GM12875 (cell line): Measurements from ENCODE around the gene FPR1.

Experiments used
- H3K4me3 ChIP-seq: one replicate; pipeline ENCODE4 v1.5.1; 2011; ENCODE audit warnings: low read depth, low read length, control low read depth
- CTCF ChIP-seq: IDR thresholded peaks from 2 replicates; pipeline ENCODE4 v1.5.1; 2011; ENCODE audit warnings: low read depth, mild to moderate bottlenecking, control low read depth, inconsistent platforms, low read length, moderate library complexity, borderline replicate concordance; ENCODE audit not compliant: insufficient read depth

The FPR1 gene

GRCh38 chr19:51702103-51702824 lies 49.4 kb downstream of the FPR1 start:
- TF ChIP-seq CTCF: no peak
- H3K4me3 ChIP-seq: no peak overlapping the region

GRCh38 chr19:51701468-51702100 lies 50.1 kb downstream of the FPR1 start:
- H3K4me3 ChIP-seq: no peak overlapping the region
- TF ChIP-seq CTCF: no peak

GRCh38 chr19:51699170-51699569 lies 52.5 kb downstream of the FPR1 start:
- TF ChIP-seq CTCF: no peak
- H3K4me3 ChIP-seq: no peak overlapping the region

- no peak overlapping the region for H3K4me3 ChIP-seq
- no peak for TF ChIP-seq CTCF
Observed at GRCh38 chr19:51698296-51698695, 53.4 kb downstream of the FPR1 start.

- no peak for TF ChIP-seq CTCF
- no peak overlapping the region for H3K4me3 ChIP-seq
Observed at GRCh38 chr19:51697169-51697776, 54.4 kb downstream of the FPR1 start.

GRCh38 chr19:51696606-51697005 lies 55.1 kb downstream of the FPR1 start:
- no peak for TF ChIP-seq CTCF
- no peak overlapping the region for H3K4me3 ChIP-seq
